GM18870 (cell line): ENCODE data around the gene TRRAP.
A peak's percentile ranks its signal among the peaks of the same experiment; 100 is the strongest.
"Not testable (repeated sequence)": the region's sequence is repeated elsewhere in the genome, so short reads cannot be mapped to it uniquely, and the experiment has no call there.

Experiments
- ATAC-seq: cut with Tn5 transposase; IDR thresholded peaks from one replicate; pipeline ENCODE4 v1.9.1; 2021; ENCODE audit warnings: moderate library complexity; ENCODE audit not compliant: unreplicated experiment

The TRRAP gene

GRCh38 chr7:98878365-98879197 is at the start of gene TRRAP:
TRRAP (plus strand) TSS chr7:98878532; CDS start chr7:98881151, 2,619 bp downstream.
- peak; percentile 54 for ATAC-seq

- ATAC-seq: no peak
These were observed 47.3 kb upstream of the TRRAP start for GRCh38 chr7:98830972-98831548.

- no peak for ATAC-seq
These were observed 46.6 kb upstream of the TRRAP start for GRCh38 chr7:98831641-98832221.

- ATAC-seq: no peak
These were observed 45.3 kb upstream of the TRRAP start for GRCh38 chr7:98833022-98833421.

GRCh38 chr7:98834949-98835348 is 43.4 kb upstream of the TRRAP start:
- ATAC-seq: no peak

GRCh38 chr7:98836811-98837629 is 41.3 kb upstream of the TRRAP start:
- no peak for ATAC-seq

GRCh38 chr7:98837630-98837972 is 40.7 kb upstream of the TRRAP start:
- ATAC-seq: no peak

GRCh38 chr7:98840096-98840495 is 38.2 kb upstream of the TRRAP start:
- ATAC-seq: no peak

- no peak for ATAC-seq
These were observed 37.6 kb upstream of the TRRAP start for GRCh38 chr7:98840722-98841121.

- no peak for ATAC-seq
These were observed 36.9 kb upstream of the TRRAP start for GRCh38 chr7:98841179-98841997.

GRCh38 chr7:98842552-98842951 is 35.8 kb upstream of the TRRAP start:
- not testable (repeated sequence) for ATAC-seq

- ATAC-seq: no peak
These were observed 29.4 kb upstream of the TRRAP start for GRCh38 chr7:98848918-98849317.

GRCh38 chr7:98852826-98853225 is 25.5 kb upstream of the TRRAP start:
- no peak for ATAC-seq

- no peak for ATAC-seq
These were observed 22.5 kb upstream of the TRRAP start for GRCh38 chr7:98855610-98856422.

GRCh38 chr7:98860071-98860470 is 18.3 kb upstream of the TRRAP start:
- ATAC-seq: no peak

- ATAC-seq: no peak
These were observed 16.1 kb upstream of the TRRAP start for GRCh38 chr7:98862203-98862602.

GRCh38 chr7:98862716-98863420 is 15.5 kb upstream of the TRRAP start:
- ATAC-seq: no peak

- ATAC-seq: no peak
These were observed 14.7 kb upstream of the TRRAP start for GRCh38 chr7:98863601-98864000.
